ENCODE measurements around the gene RAB4B. TPM values are rescaled to one million over a fixed set of nuclear protein-coding genes. Genes with fewer than 3 reads are reported as not detected.
A peak's percentile ranks its signal among the peaks of the same experiment; 100 is the strongest.

The RAB4B gene
- total and polyA plus RNA-seq, 9 donors = 6.5 to 32.9 (median 18.9) TPM

DNA sequence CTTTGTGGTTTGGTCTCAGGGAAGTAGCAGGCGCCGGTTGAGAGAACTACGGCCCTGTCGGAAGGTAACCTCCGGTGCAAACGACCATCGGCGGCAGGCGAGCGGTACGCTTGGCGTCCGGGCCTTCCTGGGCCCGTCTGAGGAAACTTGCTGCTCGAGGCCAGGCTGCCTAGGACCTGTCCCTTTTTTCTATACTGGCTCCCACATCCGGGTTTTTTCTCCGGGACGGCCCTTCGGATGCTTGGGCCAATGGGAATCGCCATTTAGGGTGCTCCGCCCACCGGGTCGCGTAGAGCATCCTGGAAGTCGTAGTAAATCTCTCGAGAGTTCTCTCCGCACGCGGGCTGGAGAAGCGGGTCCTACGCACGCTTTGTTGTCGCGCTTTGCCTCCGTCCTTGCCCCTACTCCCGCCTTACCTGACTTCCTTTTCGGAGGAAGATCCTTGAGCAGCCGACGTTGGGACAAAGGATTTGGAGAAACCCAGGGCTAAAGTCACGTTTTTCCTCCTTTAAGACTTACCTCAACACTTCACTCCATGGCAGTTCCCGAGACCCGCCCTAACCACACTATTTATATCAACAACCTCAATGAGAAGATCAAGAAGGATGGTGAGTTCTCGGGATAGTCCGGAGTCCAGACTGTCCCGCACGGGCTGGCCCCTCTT, 27.0 kb upstream of the RAB4B start, which contains the start of gene SNRPA:
SNRPA (plus strand) TSS at position 330 of the 664 bp plus-strand sequence; CDS start at position 536, 206 bp downstream.
- 0 to 1% (median 0%) methylated on average over 46 of the region's 46 CpGs for WGBS, 3 donors
- peak; percentile 85 for TF ChIP-seq POLR2A (IDR thresholded peaks at IDR 0.05)
- TF ChIP-seq, protein P1, sequence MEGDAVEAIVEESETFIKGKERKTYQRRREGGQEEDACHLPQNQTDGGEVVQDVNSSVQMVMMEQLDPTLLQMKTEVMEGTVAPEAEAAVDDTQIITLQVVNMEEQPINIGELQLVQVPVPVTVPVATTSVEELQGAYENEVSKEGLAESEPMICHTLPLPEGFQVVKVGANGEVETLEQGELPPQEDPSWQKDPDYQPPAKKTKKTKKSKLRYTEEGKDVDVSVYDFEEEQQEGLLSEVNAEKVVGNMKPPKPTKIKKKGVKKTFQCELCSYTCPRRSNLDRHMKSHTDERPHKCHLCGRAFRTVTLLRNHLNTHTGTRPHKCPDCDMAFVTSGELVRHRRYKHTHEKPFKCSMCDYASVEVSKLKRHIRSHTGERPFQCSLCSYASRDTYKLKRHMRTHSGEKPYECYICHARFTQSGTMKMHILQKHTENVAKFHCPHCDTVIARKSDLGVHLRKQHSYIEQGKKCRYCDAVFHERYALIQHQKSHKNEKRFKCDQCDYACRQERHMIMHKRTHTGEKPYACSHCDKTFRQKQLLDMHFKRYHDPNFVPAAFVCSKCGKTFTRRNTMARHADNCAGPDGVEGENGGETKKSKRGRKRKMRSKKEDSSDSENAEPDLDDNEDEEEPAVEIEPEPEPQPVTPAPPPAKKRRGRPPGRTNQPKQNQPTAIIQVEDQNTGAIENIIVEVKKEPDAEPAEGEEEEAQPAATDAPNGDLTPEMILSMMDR (IDR thresholded peaks at IDR 0.05) = no peak
- peak within 1 kb of the TSS; percentile 55 for H3K4me3 ChIP-seq
- H3K27ac ChIP-seq = peak within 1 kb of the TSS; percentile 39 to 86
- peak; percentile 96 to 97 (median 96) for DNase-seq
- H3K36me3 ChIP-seq = no peaks in the 10 kb centered on the region
- intact Hi-C loops (cut with DNase I) = loop anchor here in 2 of 4 donors (2.0 to 5.0 kb wide), 2 partner anchors 48 to 51 kb away; partner anchors contain the start of gene EGLN2 (in 1 of the 2)
- peaks cover 18% of the 10 kb centered on the region for H3K4me1 ChIP-seq (ENCODE audit: insufficient read depth)
- no peaks in the 10 kb centered on the region for H3K9me3 ChIP-seq
- H3K27me3 ChIP-seq = no peaks in the 10 kb centered on the region

DNA sequence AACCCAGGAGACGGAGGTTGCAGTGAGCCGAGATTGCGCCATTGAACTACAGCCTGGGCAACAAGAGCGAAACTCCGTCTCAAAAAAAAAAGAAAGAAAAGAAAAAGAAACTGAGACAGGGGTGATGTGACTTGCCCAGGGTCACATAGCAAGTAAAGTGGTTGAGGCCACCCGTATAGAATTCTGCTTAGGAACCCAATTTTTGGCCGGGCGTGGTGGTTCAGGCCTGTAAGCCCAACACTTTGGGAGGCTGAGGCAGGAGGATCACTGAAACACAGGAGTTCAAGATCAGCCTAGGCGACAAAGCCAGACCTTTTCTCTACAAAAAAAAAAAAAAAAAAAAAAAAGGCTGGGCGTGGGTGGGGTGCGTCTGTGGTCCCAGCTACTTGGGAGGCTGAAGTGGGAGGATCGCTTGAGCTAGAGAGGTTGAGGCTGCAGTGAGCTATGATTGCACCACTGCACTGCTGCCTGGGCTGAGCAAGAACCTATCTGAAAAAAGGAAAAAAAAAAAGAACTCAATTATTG, 25.7 kb upstream of the RAB4B start:
- no peak for DNase-seq
- TF ChIP-seq POLR2A (IDR thresholded peaks at IDR 0.05) = no peak
- TF ChIP-seq, protein P1 (IDR thresholded peaks at IDR 0.05) = no peak
- TF ChIP-seq EP300 (IDR thresholded peaks at IDR 0.05) = no peak
- intact Hi-C loops (cut with DNase I) = loop anchor here in 1 of 4 donors (5.0 kb wide), 1 partner anchor 50 kb away; no protein-coding TSS in a partner anchor
- Histone ChIP-seq H3K9me3 (no peaks in the 10 kb centered on the region), H3K4me1 (ENCODE audit: insufficient read depth) (peaks cover 18% of the 10 kb centered on the region), H3K27ac (no peak overlapping the region), H3K36me3 (no peaks in the 10 kb centered on the region), H3K4me3 (peak overlapping the region; percentile 53), H3K27me3 (no peaks in the 10 kb centered on the region)
- 59 to 71% (median 69%) methylated on average over 12 of the region's 12 CpGs for WGBS, 3 donors

DNA sequence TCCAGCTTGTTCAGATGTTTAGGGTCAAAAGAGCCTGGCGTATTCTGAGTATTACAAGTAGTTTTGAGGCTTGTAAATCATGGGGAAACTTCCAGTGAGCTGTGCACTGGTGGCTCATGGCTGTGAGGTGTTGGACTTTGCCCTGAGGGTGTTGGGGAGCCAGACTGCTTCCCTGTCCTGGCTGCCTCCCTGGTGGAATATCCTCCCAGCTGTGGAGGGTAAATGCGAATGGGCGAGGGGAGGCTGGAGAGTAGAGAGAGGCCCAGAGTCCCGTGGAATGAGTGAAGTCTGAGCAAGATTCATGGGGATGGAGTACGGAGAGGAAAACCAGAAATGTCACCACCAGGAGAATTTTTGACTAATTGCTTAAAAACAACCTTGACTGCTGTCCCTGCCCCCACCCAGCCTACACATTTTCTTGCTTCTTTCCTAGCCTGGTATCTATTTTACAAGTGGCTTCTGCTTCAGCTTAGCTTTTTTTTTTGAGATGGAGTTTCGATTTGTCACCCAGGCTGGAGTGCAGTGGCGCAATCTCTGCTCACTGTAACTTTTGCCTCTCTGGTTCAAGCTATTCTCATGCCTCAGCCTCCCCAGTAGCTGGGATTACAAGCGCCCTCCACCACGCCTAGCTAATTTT, 23.3 kb upstream of the RAB4B start:
- H3K4me1 ChIP-seq (ENCODE audit: insufficient read depth) = peaks cover 15% of the 10 kb centered on the region
- H3K4me3 ChIP-seq = no peak overlapping the region
- no peak for DNase-seq
- H3K9me3 ChIP-seq = no peaks in the 10 kb centered on the region
- no peaks in the 10 kb centered on the region for H3K36me3 ChIP-seq
- H3K27ac ChIP-seq = no peak overlapping the region
- 72 to 77% (median 73%) methylated on average over 9 of the region's 9 CpGs for WGBS, 3 donors
- TF ChIP-seq EP300 (IDR thresholded peaks at IDR 0.05) (no peak), POLR2A (IDR thresholded peaks at IDR 0.05) (no peak)
- TF ChIP-seq, protein P1 (IDR thresholded peaks at IDR 0.05) = no peak
- H3K27me3 ChIP-seq = no peaks in the 10 kb centered on the region
- intact Hi-C loops (cut with DNase I) = loop anchor here in 1 of 4 donors (5.0 kb wide), 1 partner anchor 48 kb away; no protein-coding TSS in a partner anchor

DNA sequence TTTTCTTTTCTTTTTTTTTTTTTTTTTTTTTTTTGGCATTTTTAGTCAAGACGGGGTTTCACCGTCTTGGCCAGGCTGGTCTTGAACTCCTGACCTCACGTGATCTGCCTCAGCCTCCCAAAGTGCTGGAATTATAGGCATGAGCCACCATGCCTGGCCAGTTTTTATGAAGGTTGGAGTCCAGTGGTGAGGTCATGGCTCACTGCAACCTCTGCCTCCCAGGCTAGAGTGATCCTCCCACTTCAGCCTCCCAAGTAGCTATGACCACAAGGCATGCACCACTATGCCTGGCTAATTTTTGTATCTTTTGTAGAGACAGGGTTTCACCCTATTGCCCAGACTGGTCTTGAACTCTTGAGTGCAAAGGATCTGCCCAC, 22.8 kb upstream of the RAB4B start:
- TF ChIP-seq POLR2A (IDR thresholded peaks at IDR 0.05) (no peak), EP300 (IDR thresholded peaks at IDR 0.05) (no peak)
- TF ChIP-seq, protein P1 (IDR thresholded peaks at IDR 0.05) = no peak
- no peaks in the 10 kb centered on the region for H3K36me3 ChIP-seq
- H3K27ac ChIP-seq = no peak overlapping the region
- intact Hi-C loops (cut with DNase I) = no loop called here
- no peak overlapping the region for H3K4me3 ChIP-seq
- no peaks in the 10 kb centered on the region for H3K27me3 ChIP-seq
- peaks cover 13% of the 10 kb centered on the region for H3K4me1 ChIP-seq (ENCODE audit: insufficient read depth)
- WGBS, 3 donors = 67 to 84% (median 74%) methylated on average over 3 of the region's 3 CpGs
- H3K9me3 ChIP-seq = no peaks in the 10 kb centered on the region
- no peak for DNase-seq
